ENCODE measurements around the gene OR6V1.
"Not testable (repeated sequence)": the region's sequence is repeated elsewhere in the genome, so short reads cannot be mapped to it uniquely, and the experiment has no call there.

OR6V1 gene

GRCh38 chr7:143043391-143043790, 8.8 kb upstream of the OR6V1 start:
- no peak for DNase-seq

DNA sequence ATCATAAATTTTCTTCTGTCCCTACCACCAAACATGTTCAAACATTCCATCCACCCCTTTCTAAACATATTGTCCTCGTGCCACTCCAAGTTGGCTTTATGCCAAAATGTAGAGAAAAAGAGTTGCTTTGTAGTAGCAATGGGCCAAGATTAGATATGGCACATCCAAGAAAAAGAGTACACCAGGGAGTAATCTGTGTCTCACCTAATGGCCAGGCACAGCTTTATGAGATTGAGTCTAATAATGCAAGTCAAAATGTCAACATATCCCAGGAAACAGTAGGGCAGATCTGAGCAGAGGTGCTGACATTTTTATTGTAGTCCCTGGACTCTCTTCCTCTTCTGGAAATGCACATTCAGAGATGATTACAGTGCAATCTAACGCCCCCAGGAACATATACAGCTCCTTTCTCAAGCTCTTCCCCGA, 5.7 kb upstream of the OR6V1 start:
- DNase-seq: no peak

DNA sequence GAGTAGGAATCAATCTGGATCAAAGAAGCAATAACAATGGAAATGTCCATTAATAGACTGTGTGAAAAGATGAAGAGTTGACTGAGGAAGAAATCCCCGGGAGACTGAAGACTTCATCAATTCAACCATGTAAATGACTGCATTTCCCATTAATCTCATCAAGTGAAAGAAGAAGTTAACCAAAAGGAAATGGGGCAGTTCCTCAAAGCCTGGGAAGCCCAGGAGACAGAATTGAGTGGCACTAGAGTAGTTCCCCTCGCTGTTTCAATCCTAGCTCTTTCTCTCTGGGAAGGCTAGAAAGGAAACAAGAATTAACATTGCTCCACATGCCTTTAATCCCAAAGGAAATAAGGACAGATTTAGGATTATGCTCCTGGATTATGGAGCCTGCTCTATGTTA, 4.8 kb upstream of the OR6V1 start:
- DNase-seq: no peak

DNA sequence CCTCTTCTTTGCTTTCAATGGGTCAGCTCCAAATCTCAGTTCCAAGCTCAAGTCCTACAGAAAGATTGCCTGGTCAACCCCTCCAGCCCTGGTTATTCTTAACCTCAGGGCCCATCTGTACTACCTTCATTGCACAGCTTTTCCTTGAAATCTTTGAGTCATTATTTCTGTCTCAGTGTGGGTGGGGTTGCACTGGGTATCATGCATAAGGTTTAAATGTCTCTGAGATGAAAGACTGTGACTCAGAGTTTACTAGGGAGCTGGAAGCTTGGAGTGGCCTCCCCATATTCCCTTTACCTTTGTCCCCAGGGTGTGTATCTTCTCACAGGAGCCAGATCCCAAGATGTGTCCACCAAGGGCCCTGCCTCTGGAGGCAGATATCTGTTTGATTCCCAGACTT, 3.3 kb upstream of the OR6V1 start:
- DNase-seq: no peak

- DNase-seq: no peak
Measured at GRCh38 chr7:143049362-143049761, 2.8 kb upstream of the OR6V1 start.

DNA sequence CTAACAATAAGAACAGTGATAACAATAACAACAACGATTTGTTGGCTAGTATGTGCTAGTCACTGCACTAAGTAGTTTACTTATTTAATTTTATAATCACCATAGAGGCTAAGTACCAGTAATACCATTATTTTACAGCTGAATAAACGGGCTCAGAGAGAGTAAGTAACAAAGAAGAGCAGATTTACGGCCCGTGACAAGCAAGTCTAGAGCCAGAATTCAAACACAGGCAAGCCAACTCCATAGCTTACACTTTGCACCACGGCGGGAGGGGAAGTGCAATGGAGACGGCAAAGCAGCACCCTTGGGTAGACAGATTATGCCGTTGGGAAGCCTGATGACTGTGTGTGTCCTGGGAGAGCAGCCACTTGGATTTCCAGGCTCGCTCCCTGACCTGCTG, 1.2 kb upstream of the OR6V1 start:
- no peak for DNase-seq

DNA sequence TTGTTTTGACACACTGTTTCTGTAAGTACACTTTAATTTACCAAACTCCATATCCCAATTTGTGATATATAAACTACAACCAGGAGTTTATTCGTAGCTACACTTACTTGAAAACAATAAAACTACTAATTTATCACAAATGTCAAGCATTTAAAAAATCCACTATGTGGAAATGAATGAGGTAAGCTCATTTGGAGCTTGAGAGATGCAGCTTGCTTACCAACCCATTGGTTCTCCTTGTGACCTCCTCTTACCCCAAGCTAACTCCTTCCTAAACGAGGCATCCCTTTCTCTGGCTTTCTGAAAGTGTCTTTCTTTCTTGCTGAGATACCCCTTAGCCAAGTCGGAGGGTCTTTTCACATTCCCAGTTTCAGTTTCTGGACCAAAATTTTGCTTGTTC, 2.5 kb downstream of the OR6V1 start:
- DNase-seq: no peak

DNA sequence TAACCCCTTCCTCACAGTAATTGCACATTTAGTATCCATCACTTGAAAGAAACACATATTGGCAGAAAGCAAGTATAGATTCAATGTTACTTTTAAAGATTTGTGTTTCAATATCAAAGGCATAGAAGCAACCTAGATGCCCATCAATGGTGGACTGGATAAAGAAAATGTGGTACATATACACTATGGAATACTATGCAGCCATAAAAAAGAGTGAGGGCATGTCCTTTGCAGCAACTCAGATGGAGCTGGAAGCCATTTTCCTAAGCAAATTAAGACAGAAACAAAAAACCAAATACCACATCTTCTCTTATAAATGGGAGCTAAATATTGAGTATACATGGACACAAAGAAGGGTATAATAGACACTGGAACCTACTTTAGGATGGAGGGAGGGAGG, 3.6 kb downstream of the OR6V1 start:
- no peak for DNase-seq

GRCh38 chr7:143063741-143064140, 11.6 kb downstream of the OR6V1 start:
- DNase-seq: no peak

DNA sequence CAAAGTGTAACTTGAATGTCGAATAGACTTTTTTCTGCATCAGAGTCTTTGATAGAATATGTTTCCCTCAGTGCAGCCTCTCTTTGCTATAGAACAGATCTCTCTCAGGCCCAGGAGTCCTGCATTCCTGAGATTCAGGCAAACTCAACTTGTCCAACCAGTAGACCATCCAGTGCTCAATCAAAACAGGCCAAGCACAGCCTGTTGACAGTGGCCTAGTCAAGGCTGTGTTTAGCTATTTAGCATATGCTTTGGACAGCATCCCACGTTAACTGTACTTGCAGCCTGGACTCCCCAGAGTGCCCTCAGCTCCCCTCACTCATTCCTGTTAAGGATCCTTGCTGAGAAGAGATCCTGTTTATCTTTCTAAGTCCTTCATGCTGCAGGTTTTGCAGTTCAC, 16.3 kb downstream of the OR6V1 start:
- DNase-seq: no peak

DNA sequence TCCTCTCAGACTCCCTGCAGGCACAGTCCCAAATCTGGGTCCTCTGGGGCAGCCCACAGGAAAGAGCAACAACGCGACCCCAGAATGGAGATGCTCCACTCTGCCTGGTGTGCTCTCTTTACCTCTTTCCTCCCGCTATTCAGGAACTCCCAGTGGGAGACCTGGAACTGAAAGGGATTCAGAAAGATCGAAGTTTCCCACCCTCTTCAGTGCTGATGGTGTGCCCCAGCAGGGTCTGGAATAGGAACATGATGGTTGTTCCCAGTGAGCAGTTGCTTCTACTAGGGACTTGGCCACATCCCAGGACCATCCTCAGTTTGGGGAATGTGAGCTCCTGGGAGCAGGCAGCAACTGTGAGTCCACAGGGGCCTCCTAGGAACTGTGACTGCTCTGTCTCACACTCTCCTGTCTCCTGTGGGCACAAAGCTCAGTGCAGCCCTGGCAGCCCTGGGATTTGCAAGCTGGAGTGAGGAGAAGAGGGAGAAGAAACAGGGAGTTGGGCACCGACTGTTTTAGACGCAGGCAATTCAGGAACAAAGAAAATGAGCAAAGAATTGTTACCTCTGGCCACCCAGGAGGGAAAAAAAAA, 17.9 kb downstream of the OR6V1 start:
- DNase-seq: no peak

- DNase-seq: no peak
Measured at GRCh38 chr7:143073556-143073955, 21.4 kb downstream of the OR6V1 start.

GRCh38 chr7:143074141-143074540, 22.0 kb downstream of the OR6V1 start:
- no peak for DNase-seq

GRCh38 chr7:143085109-143085508, 33.0 kb downstream of the OR6V1 start:
- DNase-seq: no peak

DNA sequence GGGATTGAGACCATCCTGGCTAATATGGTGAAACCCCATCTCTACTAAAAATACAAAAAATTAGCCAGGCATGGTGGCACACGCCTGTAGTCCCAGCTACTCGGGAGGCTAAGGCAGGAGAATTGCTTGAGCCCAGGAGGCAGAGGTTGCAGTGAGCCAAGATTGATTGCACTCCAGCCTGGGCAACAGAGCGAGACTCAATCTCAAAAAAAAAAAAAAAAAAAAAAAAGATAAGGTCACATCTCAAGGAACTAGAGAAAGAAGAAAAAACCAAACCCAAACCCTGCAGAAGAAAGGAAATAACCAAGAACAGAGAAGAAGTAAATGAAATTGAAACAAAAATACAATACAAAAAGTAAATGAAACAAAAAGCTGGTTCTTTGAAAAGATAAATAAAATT, 33.5 kb downstream of the OR6V1 start:
- DNase-seq: not testable (repeated sequence)

GRCh38 chr7:143088549-143089231, 36.5 kb downstream of the OR6V1 start:
- DNase-seq: not testable (repeated sequence)

DNA sequence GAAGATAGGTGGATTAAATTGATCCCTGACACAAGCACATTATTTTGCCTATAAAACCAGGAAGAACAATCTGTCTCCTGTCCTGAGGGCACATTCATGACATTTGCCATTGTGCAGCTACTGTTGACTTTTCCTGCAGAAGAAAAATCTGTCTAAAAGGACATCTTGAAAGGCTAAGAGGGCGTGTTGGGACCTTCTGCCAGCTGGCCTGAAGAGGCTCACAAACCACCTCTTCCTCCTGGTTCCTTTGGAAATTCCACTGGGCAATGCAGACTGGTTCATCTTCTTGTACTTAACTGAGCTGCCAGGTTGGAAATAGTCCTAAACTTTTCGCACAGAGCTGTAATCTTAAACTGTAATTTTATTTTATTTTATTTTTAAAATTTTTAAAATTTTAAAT, 44.0 kb downstream of the OR6V1 start:
- no peak for DNase-seq

DNA sequence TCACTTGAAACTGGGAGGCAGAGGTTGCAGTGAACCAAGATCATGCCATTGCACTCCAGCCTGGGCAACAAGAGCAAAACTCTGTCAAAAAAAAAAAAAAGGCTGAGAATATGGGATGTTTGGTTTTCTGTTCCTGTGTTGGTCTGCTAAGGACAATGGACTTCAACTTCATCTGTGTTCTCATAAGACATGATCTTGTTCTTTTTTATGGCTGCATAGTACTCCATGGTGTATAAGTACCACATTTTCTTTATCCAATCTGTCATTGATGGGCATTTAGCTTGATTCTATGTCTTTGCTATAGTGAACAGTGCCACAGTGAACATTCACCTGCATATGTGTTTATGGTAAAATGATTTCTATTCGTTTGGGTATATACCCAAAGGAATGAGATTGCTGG, 47.4 kb downstream of the OR6V1 start:
- not testable (repeated sequence) for DNase-seq
